Upper lobe of left lung (tissue), 6 donors: ENCODE data around the gene BTNL2. TPM values are rescaled to one million over a fixed set of nuclear protein-coding genes. Genes with fewer than 3 reads are reported as not detected.

Experiments used
- ATAC-seq, 2 donors: fragments of 200-7000 bp; cut with Tn5 transposase; one replicate each; pipeline ENCODE4 v1.9.1; 2022; ENCODE audit warnings: mild to moderate bottlenecking in 2 of 2, moderate library complexity in 2 of 2; ENCODE audit not compliant: low FRiP score in 2 of 2
- DNase-seq, 2 donors: peaks; one replicate each; pipeline ENCODE4 v3.0.0-alpha.2; 2019 to 2020
- H3K27ac ChIP-seq, 4 donors: fragments of 200-600 bp; sonication (generic); one replicate each; pipeline ENCODE4 v1.5.1; 2016 to 2019
- H3K27me3 ChIP-seq, 4 donors: fragments of 200-600 bp; sonication (generic); one replicate each; pipeline ENCODE4 v1.5.1; 2017 to 2019
- H3K36me3 ChIP-seq, 4 donors: fragments of 200-600 bp; sonication (generic); one replicate each; pipeline ENCODE4 v1.5.1; 2016 to 2019
- H3K4me1 ChIP-seq, 4 donors: fragments of 200-600 bp; sonication (generic); one replicate each; pipeline ENCODE4 v1.5.1; 2018 to 2019
- H3K4me3 ChIP-seq, 4 donors: fragments of 200-600 bp; sonication (generic); one replicate each; pipeline ENCODE4 v1.5.1; 2017 to 2019; ENCODE audit warnings: mild to moderate bottlenecking in 2 of 4, moderate library complexity in 1 of 4
- H3K9me3 ChIP-seq, 4 donors: fragments of 200-600 bp; sonication (generic); one replicate each; pipeline ENCODE4 v1.5.1; 2018 to 2019
- CTCF ChIP-seq, 6 experiments: fragments of 450-650 bp in 4 of 6; fragments of 200-600 bp in 2 of 6; sonication (generic) in 2 of 6; IDR thresholded peaks; one replicate each; pipeline ENCODE4 v1.5.1; 2016 to 2019; ENCODE audit warnings: antibody characterized with exemption in 6 of 6
- EP300 ChIP-seq, 4 donors: sonication (generic); formaldehyde crosslinking; IDR thresholded peaks; one replicate each; pipeline ENCODE4 v1.5.1; 2017; ENCODE audit warnings: antibody characterized with exemption in 4 of 4, control low read depth in 2 of 4
- POLR2A ChIP-seq, 4 donors: fragments of 450-650 bp; IDR thresholded peaks; one replicate each; pipeline ENCODE4 v1.5.1; 2016 to 2017; ENCODE audit warnings: antibody characterized with exemption in 4 of 4, mild to moderate bottlenecking in 2 of 4
- POLR2AphosphoS5 ChIP-seq, 2 donors: sonication (generic); formaldehyde crosslinking; IDR thresholded peaks; one replicate each; pipeline ENCODE4 v1.5.1; 2017; ENCODE audit warnings: antibody characterized with exemption in 2 of 2
- WGBS, 2 donors: methylation state at CpG; one replicate each; pipeline ENCODE4 v1.1.5; 2017 to 2018; 5-methylcytosine and 5-hydroxymethylcytosine counted together
- total RNA-seq, 6 donors: library from RNA; depleted of rRNA in 4 of 6; stranded (reverse); fragments of >200 nt in 4 of 6; gene quantifications; one replicate each; pipeline versions ENCODE4 v1.1.0 to v1.2.1, GENCODE V29; 2016 to 2021
- donor health status: DM: no; HTN: no; CAD: no; lungs with moderate emphysema.
- donor health status: DM: no; HTN: yes; CAD: no; lungs with severe emphysema.

The BTNL2 gene
- total RNA-seq, 6 donors from 2014 or later: not detected

GRCh38 chr6:32401284-32401963 lies 5.6 kb downstream of the BTNL2 start:
- no peak for ATAC-seq
- no peak for DNase-seq
- 29 to 37% methylated on average over 4 of the region's 4 CpGs for WGBS, 2 donors
- H3K36me3 ChIP-seq: no peaks in the 10 kb centered on the region
- no peak overlapping the region for H3K4me3 ChIP-seq
- no peak overlapping the region for H3K27ac ChIP-seq
- H3K4me1 ChIP-seq: no peaks in the 10 kb centered on the region
- H3K9me3 ChIP-seq: no peaks in the 10 kb centered on the region
- H3K27me3 ChIP-seq: peaks cover 0 to 2% (median 0%) of the 10 kb centered on the region in 4 donors
- TF ChIP-seq POLR2AphosphoS5 (IDR thresholded peaks at IDR 0.05) (no peak), CTCF (IDR thresholded peaks at IDR 0.05) (no peak), EP300 (IDR thresholded peaks at IDR 0.05) (no peak)

- no peak overlapping the region for H3K27ac ChIP-seq
- 72 to 77% methylated on average over 7 of the region's 7 CpGs for WGBS, 2 donors
- ATAC-seq (no peak), DNase-seq (no peak)
- H3K36me3 ChIP-seq: no peaks in the 10 kb centered on the region
- H3K4me3 ChIP-seq: no peak overlapping the region
- H3K4me1 ChIP-seq: no peaks in the 10 kb centered on the region
- no peaks in the 10 kb centered on the region for H3K27me3 ChIP-seq
- H3K9me3 ChIP-seq: no peaks in the 10 kb centered on the region
- TF ChIP-seq EP300 (IDR thresholded peaks at IDR 0.05) (no peak), POLR2A (IDR thresholded peaks at IDR 0.05) (no peak), POLR2AphosphoS5 (IDR thresholded peaks at IDR 0.05) (no peak), CTCF (IDR thresholded peaks at IDR 0.05) (no peak)
Measured at GRCh38 chr6:32397252-32397920, 9.6 kb downstream of the BTNL2 start.

- ATAC-seq (no peak), DNase-seq (no peak)
- Histone ChIP-seq H3K9me3 (no peaks in the 10 kb centered on the region), H3K27ac (no peak overlapping the region), H3K4me3 (no peak overlapping the region), H3K36me3 (no peaks in the 10 kb centered on the region), H3K27me3 (no peaks in the 10 kb centered on the region), H3K4me1 (no peaks in the 10 kb centered on the region)
- 89 to 98% methylated on average over 10 of the region's 10 CpGs for WGBS, 2 donors
- TF ChIP-seq EP300 (IDR thresholded peaks at IDR 0.05) (no peak), POLR2A (IDR thresholded peaks at IDR 0.05) (no peak), CTCF (IDR thresholded peaks at IDR 0.05) (no peak), POLR2AphosphoS5 (IDR thresholded peaks at IDR 0.05) (no peak)
Measured at GRCh38 chr6:32396028-32396427, 11.0 kb downstream of the BTNL2 start.

GRCh38 chr6:32393665-32394420 lies 13.1 kb downstream of the BTNL2 start:
- 49 to 57% methylated on average over 7 of the region's 7 CpGs for WGBS, 2 donors
- H3K4me3 ChIP-seq: no peak overlapping the region
- DNase-seq (no peak), ATAC-seq (no peak)
- H3K36me3 ChIP-seq: no peaks in the 10 kb centered on the region
- H3K9me3 ChIP-seq: no peaks in the 10 kb centered on the region
- TF ChIP-seq POLR2AphosphoS5 (IDR thresholded peaks at IDR 0.05): peak in 1 of 2 donors; percentile 66
- TF ChIP-seq POLR2A (IDR thresholded peaks at IDR 0.05): no peak
- peak in 2 of 4 donors; percentile 13 to 75 for TF ChIP-seq EP300 (IDR thresholded peaks at IDR 0.05)
- H3K27ac ChIP-seq: peak overlapping the region in 2 of 4 donors; percentile 12 to 57
- H3K27me3 ChIP-seq: no peaks in the 10 kb centered on the region
- H3K4me1 ChIP-seq: no peaks in the 10 kb centered on the region

GRCh38 chr6:32391505-32391904 lies 15.5 kb downstream of the BTNL2 start:
- Histone ChIP-seq H3K27me3 (no peaks in the 10 kb centered on the region), H3K36me3 (no peaks in the 10 kb centered on the region), H3K4me3 (no peak overlapping the region), H3K27ac (no peak overlapping the region), H3K9me3 (no peaks in the 10 kb centered on the region), H3K4me1 (peaks cover 0 to 3% (median 0%) of the 10 kb centered on the region in 4 donors)
- no peak for TF ChIP-seq POLR2A (IDR thresholded peaks at IDR 0.05)
- TF ChIP-seq EP300 (IDR thresholded peaks at IDR 0.05): no peak
- no peak for TF ChIP-seq POLR2AphosphoS5 (IDR thresholded peaks at IDR 0.05)
- no peak for TF ChIP-seq CTCF (IDR thresholded peaks at IDR 0.05)
- ATAC-seq: no peak
- no peak for DNase-seq
- 73 to 84% methylated on average over 6 of the region's 6 CpGs for WGBS, 2 donors
